GM23338 (cell line): ENCODE measurements around the gene RAB7B.

ENCODE experiments used
- CREB1 ChIP-seq: fragments of 250-450 bp; sonication (Bioruptor Pico); IDR thresholded peaks from 2 replicates; pipeline ENCODE4 v1.5.0; 2020; ENCODE audit warnings: low read depth, mild to moderate bottlenecking, moderate library complexity
- CTCF ChIP-seq, 2 experiments: fragments of 200-600 bp in 1 of 2; sonication (generic) in 1 of 2; conservative IDR thresholded peaks; 2 replicates each; pipeline versions ENCODE4 v1.5.1 to v1.6.1; 2016 to 2017; ENCODE audit warnings: antibody characterized with exemption in 2 of 2, low read depth in 2 of 2, mild to moderate bottlenecking in 2 of 2, moderate library complexity in 1 of 2
- EZH2 ChIP-seq: fragments of 200-600 bp; sonication (generic); IDR thresholded peaks from one replicate; pipeline ENCODE4 v1.8.0; 2017; ENCODE audit warnings: antibody characterized with exemption, mild to moderate bottlenecking, low read depth; ENCODE audit not compliant: unreplicated experiment
- EZH2phosphoT487 ChIP-seq: fragments of 200-600 bp; sonication (generic); IDR thresholded peaks from one replicate; pipeline ENCODE4 v1.8.1; 2018; ENCODE audit warnings: antibody characterized with exemption; ENCODE audit not compliant: unreplicated experiment
- JUNB ChIP-seq: IDR thresholded peaks from one replicate; pipeline ENCODE4 v1.6.1; 2016; ENCODE audit warnings: antibody characterized with exemption; ENCODE audit not compliant: unreplicated experiment
- NANOG ChIP-seq: IDR thresholded peaks from 2 replicates; pipeline ENCODE4 v1.6.1; 2016; ENCODE audit warnings: antibody characterized with exemption, borderline replicate concordance
- POLR2AphosphoS5 ChIP-seq: IDR thresholded peaks from 2 replicates; pipeline ENCODE4 v1.6.1; 2016; ENCODE audit warnings: antibody characterized with exemption, low read depth
- REST ChIP-seq: IDR thresholded peaks from one replicate; pipeline ENCODE4 v1.6.1; 2018; ENCODE audit warnings: antibody characterized with exemption; ENCODE audit not compliant: unreplicated experiment

- no peak for TF ChIP-seq CTCF (conservative IDR thresholded peaks at IDR 0.05; ENCODE audit: low read depth in 2 of 2)
- no peak for TF ChIP-seq POLR2AphosphoS5
- TF ChIP-seq EZH2 = no peak
- TF ChIP-seq EZH2phosphoT487 = no peak
- TF ChIP-seq REST = no peak
- no peak for TF ChIP-seq JUNB
- no peak for TF ChIP-seq NANOG
- no peak for TF ChIP-seq CREB1
Measured at GRCh38 chr1:205930195-205930577, 73.0 kb downstream of the RAB7B start.
